ENCODE measurements around the gene UCN3.

DNA sequence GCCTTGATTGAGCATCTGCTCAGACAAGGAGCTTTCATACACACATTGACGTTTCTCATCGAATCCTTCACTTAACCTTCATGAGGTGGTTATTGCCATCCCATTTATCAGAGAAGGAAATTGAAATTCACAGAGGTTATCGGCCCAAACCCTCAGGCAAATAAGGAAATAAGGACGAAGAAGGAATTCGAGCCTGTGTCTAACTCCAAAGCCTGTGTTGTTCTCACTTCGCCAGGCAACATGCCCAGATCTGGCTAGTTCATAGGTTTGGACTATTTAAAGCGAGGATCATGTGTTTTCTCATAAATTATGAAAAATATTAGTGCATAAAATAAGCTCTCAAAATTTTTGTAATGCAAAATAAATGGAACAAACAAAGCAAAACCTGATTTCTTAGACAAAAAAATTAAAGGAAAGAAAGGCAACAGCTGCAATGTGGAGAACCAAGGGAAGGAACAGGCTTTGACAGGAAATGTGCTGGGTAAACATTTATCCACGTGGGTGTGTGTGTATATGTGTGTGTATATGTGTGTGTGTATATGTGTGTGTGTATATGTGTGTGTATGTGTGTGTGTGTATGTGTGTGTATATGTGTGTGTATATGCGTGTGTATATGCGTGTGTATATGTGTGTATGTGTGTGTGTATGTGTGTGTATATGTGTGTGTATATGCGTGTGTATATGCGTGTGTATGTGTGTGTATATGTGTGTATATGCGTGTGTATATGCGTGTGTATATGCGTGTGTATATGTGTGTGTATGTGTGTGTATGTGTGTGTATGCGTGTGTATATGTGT, 4.8 kb downstream of the UCN3 start:
- no peak for TF ChIP-seq POLR2AphosphoS5 (IDR thresholded peaks at IDR 0.05; ENCODE audit: low read depth, low read length)
- no peak for TF ChIP-seq POLR2A (IDR thresholded peaks at IDR 0.05; ENCODE audit: low read depth, low read length)
- no peak for TF ChIP-seq TAF1 (IDR thresholded peaks at IDR 0.05; ENCODE audit: low read depth, low read length)
- TF ChIP-seq SPI1 (IDR thresholded peaks at IDR 0.05; ENCODE audit: low read depth, low read length) = no peak
- TF ChIP-seq POU2F2 (IDR thresholded peaks at IDR 0.05; ENCODE audit: low read depth, low read length) = no peak
- no peak for TF ChIP-seq PAX5 (IDR thresholded peaks at IDR 0.05; ENCODE audit: insufficient read depth, low read length, severe bottlenecking)
